Frontal cortex (tissue), 4 donors: ENCODE data around the gene URI1. TPM values are rescaled to one million over a fixed set of nuclear protein-coding genes. Genes with fewer than 3 reads are reported as not detected.
"Not testable (repeated sequence)": the region's sequence is repeated elsewhere in the genome, so short reads cannot be mapped to it uniquely, and the experiment has no call there.

Source experiments
- DNase-seq, 2 donors: peaks; one replicate each; pipeline ENCODE4 v3.0.0; 2012; ENCODE audit warnings: low spot score in 2 of 2
- FAIRE-seq: peaks from 2 replicates; lab custom pipeline; 2012; peaks lifted over from hg19 to GRCh38; lab: Jason Lieb, UNC
- total RNA-seq: library from RNA; depleted of rRNA; stranded (reverse); fragments of >200 nt; gene quantifications from one replicate; pipeline ENCODE4 v1.2.3, GENCODE V29; 2014
- donor health status: control.
- donor health status: control.
- donor health status: control.

Gene URI1, protein sequence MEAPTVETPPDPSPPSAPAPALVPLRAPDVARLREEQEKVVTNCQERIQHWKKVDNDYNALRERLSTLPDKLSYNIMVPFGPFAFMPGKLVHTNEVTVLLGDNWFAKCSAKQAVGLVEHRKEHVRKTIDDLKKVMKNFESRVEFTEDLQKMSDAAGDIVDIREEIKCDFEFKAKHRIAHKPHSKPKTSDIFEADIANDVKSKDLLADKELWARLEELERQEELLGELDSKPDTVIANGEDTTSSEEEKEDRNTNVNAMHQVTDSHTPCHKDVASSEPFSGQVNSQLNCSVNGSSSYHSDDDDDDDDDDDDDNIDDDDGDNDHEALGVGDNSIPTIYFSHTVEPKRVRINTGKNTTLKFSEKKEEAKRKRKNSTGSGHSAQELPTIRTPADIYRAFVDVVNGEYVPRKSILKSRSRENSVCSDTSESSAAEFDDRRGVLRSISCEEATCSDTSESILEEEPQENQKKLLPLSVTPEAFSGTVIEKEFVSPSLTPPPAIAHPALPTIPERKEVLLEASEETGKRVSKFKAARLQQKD
- total RNA-seq: 117 TPM

DNA sequence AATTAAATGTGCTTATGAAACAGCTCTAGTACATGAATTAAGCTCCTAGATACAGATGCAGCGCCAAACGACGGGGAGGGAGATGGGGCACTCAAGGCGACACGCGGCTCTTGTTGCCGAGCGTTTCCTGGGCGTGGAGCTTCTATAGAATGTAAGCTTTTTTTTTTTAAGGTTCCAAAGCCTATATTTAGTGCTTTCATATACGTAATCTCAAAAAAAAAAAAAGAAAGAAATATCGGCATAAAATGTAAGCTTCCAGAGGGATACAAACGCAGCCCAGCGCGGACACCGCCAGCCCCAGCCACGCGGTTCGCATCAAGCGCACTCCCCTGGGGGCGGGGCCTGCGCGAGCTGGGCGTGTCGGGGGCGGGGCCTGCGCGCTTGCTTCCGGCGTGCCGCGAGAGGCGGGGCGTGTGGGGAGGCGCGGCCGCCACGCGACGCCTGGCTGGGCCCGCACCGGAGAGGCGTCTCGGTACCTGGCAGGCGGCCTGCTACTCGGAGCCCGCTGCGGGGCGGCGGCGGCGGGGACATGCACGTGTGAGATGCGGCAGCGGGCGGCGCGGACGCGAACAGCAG lies at the start of gene URI1:
Gene URI1 (plus strand): TSS at position 412 of the 576 bp plus-strand sequence. CDS start 309 bp downstream, outside the sequence.
- FAIRE-seq: no peak
- DNase-seq: peak; percentile 96 to 97

DNA sequence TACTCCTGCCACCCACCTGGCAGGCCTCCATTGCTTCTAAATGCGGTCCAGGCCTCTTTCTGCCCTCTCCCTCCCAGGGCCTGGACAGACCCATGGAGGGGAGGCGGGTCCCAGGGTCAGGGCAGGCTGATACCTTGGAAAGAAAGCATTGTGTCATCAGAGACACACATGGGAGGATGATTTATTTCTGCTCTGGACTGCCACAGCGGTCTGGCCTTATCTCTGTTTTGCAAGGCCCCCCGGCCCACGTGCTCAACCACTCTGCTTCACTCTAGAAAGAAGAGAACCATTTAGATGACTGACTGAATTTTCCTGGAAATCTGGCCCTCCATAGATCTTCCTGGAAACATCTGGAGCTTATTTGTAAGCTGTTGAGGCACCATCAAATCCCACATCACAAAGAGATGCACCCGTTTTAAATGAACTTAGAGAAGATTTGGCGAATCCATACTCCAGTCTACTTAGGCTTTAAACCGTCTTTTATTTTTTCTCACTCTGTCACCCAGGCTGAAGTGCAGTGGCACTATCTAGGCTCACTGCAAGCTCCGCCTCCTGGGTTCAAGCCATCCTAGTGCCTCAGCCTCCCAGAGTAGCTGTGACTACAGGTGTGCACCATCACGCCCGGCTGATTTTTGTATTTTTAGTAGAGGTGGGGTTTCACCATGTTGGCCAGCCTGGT lies 48.3 kb upstream of the URI1 start:
- no peak for DNase-seq
- no peak for FAIRE-seq

DNA sequence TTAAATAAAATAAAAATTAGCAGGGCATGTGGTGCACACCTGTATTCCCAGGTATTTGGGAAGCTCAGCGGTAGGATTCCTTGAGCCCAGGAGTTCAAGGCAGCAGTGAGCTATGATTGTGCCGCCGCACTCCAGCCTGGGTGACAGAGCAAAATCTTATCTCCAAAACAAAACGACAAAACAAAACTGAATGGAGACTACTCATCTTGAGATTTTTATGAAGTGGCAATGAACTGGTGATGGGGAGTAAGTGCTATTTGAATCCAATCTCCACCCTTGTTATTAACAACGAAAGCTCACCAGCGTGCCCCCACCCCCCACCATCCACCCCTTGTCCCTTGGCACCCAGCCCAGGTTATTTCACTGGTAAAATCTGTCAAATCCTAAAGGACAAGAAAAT lies 45.2 kb upstream of the URI1 start:
- FAIRE-seq: no peak
- DNase-seq: no peak

DNA sequence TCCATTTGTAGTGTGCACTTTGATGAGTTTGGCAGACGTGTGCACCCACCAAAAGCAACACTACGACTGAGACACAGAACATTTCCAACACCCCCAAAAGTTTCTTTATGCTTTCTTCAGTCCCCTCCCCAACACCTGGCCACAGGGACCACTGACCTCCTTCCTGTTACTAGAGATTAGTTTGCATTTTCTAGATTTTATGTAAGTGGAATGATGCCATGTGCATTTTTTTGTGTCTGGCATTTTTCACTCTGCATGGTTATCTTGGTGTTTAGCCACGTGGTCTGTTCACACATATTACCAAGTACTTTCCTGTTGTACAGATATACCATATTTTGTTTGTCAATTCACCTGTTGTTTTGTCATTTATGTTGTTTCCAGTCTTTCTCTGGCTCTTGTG lies 44.6 kb upstream of the URI1 start:
- FAIRE-seq (no peak), DNase-seq (no peak)

DNA sequence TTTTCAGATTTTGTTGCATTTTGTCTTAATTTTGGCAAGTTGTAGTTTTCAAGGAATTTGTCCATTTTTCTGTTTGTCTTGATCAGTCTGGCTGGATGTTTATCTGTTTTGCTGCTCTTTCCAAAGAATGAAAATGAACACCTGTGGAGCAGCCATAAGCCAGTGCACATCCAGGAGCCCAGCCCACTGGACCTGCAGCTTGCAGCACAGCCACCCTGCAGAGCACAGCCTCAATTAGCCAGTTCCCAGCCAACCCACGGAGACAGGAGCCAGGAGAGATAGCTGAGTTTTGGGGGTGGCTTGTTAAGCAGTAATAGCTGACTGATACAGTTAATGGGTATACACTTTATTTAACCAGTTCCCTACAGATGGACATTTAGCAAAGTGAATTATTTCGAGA lies 38.0 kb upstream of the URI1 start:
- FAIRE-seq: no peak
- DNase-seq: no peak

DNA sequence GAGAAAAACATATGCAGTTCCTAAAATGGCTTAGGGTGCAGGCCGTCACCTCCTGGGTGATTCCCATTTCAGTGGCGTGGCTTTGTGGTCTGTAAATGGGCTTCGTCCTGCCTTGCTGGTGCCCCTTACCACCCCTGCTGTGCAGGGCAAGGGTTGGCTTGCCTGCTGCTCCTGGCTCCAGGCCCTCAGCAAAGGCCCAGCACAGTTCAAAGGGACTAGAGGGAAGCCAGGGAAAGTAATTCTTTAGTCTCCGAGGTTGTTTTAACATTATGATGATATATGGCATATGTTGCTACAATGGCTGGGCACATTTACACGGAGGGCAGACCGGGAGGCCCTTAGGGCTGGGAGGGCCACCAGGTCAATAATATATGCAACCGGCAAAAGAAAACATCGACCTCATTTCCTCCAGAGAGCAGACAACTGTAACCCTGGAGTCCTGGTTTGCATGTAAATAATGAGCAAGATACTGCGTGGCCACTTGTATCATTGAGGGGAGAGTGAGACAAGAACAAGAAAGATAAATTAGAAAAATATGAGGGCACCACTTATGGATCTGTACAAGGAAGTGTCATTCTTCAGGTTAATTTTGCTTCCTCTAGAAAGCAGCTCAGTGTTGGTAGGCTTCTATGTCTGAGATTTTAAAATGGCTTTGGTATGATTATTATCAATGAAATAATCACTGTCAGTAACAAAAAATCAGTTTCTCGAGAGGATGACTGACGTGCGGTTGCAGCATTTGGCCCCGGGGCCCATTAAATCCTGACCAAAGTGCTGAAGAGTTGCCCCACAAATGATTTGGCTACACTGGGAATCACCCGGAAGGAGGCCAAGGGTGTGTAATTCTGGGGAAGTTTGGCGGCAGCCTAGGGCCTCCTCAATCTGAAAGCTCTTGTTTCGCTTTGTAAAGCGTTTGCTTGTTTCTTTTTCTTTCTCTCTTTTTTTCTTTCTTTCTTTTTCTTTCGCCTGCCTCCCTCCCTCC lies 32.8 kb upstream of the URI1 start:
- no peak for FAIRE-seq
- no peak for DNase-seq

DNA sequence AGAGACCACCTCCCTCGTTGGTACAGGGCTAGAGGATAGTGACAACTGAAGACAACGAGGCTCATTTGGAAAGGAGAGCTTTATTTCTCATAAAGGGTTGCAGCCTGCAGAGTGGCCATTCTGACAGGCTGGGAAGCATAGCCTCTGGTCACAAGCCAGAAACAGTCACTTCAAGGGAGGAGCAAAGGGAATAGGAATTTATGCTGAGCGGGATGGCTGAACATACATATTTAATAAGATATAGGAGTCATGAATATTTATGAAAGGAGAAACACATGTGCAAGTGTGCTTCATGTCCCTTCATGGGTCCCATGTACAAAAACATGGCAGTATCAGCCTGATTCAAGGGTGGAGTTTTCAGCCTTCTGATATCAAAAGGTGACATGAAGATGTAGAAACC lies 27.1 kb upstream of the URI1 start:
- FAIRE-seq: no peak
- no peak for DNase-seq

DNA sequence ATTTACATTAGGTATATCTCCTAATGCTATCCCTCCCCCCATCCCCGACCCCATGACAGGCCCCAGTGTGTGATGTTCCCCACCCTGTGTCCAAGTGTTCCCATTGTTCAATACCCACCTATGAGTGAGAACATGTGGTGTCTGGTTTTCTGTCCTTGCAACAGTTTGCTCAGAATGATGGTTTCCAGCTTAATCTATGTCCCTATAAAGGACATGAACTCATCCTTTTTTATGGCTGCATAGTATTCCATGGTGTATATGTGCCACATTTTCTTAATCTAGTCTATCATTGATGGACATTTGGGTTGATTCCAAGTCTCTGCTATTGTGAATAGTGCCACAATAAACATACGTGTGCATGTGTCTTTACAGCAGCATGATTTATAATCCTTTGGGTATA lies 26.2 kb upstream of the URI1 start:
- not testable (repeated sequence) for FAIRE-seq, DNase-seq

DNA sequence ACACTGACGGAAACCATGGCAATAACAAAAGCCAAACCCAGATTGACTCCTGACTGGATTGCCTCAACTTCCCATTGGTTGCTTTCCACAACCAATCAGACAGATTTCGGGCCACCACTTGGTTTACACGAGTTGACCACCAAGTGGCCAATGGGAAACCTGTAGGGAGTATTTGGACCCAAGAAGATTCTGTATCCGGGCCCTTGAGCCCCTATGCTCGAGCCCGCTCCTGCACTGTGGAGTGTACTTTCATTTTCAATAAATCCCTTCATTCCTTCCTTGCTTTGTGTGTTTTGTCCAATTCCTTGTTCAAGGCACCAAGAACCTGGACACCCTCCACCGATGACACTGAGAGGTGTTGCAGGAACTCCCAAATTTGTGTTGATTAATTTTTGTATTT lies 24.1 kb upstream of the URI1 start:
- FAIRE-seq (no peak), DNase-seq (no peak)

DNA sequence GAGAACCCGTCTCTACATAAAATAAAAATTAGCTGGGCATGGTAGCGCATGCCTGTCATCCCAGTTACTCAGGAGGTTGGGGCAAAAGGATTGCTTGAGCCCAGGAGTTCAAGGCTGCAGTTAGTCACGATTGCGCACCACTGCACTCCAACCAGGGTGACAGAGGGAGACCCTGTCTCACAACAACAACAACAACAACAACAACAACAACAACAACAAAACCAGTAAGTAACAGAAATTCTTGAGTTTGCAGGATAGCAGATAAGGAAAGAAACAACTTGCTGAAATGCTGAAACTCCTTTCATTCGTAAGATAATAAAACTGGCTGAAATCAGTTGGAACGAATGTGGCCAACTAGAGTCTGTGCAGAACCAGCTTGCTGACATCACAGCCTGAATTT lies 23.1 kb upstream of the URI1 start:
- DNase-seq (no peak), FAIRE-seq (no peak)

DNA sequence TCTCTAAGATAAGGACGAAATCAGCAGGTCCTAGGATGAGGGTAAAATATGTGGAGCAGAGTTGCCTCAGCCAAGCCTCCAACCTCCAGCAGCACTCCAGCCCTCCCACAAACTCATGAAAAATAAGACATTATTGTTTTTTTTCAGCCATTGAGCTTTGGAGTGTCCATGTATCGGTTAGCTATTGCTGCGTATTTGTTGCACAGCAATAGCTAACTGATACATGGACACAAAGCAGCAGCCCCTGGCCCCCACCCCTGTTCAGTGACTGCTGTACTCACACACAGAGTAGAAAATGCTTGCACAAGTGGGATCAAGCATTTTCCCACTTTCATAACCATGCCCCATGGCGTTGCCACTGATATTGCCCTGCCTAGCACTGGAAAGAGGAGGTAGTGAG lies 19.1 kb upstream of the URI1 start:
- DNase-seq (no peak), FAIRE-seq (no peak)

DNA sequence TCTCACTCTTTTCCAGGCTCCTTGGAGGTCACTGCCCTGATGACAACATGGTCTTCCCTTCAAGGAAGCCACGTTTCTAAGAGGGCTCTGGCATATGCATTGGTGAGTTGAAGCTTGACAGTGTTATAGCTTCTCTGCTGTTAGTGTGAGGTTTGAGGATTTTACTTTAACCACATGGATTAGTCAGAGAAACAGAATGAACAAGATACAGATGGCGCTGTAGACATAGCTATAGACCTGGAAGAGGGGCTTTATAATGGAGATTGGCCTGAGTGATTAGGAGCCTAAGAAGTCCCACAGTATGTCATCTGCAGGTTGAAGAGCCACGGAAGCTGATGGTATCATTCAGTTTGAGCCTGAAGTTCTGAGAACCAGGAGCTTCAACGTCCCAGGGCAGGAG lies 18.4 kb upstream of the URI1 start:
- FAIRE-seq: no peak
- no peak for DNase-seq

DNA sequence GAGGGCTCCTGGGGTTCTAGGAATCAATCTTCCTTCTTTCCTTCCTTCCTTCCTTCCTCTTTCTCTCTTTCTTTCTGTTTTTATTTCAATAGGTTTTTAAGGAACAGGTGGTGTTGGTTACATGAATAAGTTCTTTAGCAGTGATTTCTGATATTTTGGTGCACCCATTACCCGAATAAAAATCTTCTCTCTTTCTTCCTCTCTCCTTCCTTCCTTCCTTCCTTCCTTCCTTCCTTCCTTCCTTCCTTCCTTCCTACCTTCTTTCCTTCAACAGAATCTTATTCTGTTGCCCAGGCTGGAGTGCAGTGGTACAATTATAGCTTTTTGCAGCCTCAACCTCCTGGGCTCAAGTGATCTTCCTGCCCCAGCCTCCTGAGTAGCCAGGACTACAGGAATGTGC lies 16.0 kb upstream of the URI1 start:
- DNase-seq: no peak
- no peak for FAIRE-seq

DNA sequence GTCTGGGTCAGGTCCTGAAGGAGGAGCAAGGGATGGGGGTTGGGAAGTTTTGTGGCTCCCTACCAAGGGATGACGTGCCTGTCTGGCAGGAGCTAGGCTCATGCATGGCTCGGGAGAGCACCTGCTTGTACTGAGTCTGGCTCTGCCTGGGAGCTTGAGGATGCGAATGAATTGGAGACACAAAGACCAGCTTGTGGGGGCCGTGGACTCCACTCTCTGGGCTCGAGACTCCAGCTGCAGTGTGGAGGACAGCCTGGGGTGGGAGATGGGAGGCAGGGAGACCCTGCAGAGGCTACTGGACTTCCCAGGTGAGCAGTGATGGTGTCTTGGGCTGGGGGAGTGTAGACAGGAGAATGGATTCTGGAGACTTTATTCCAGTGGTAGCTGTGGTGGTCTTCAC lies 15.2 kb upstream of the URI1 start:
- FAIRE-seq (no peak), DNase-seq (no peak)

DNA sequence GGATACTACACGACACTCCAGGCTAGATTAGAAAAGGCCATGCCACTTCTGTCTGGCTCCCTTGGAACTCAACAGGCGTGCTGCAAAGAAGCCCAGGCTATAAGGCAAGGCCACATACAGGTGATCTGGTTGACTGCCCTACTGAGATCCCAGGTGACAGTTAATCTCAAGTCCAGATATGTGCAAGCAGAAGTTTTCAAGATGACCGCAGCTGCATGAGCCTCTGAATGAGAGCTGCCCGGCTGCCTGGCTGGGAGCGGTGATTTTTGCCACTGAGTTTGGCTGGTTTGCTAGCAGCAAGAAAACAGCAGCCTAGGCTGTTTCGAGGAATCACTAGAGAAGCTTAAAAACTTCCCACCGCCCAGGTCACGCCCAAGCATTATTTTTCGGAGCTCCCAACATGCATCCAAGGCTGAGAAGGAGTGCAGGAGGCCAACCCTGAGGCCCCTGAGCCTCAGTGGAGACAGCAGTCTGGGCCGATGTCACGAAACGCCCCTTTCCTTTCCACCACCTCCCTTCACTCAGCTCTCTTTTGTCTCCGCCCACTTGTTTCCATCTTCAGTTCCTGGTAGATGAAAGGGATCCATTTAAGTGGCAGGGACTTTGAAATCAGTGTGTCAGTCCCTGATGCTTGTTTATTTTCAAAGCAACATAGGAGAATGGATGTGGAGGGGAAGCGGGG lies 14.0 kb upstream of the URI1 start:
- FAIRE-seq (no peak), DNase-seq (no peak)

DNA sequence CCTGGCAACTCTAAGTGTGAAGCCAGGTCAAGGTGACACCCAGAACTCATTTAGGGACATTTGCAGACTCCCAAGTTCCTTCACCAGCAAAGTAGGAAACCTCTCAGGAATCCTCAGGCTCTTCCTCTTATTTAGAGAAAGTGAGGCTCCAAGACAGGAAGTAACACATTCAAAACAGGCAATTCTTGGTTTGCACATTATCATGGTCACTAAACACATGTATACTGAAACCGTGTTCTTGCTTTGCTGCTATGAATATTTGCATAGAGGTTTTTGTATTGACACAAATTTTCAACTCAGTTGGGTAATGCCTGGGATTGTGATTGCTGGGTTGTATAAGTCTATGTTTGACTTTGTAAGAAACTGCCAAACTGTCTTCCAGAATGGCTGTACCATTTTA lies 13.2 kb upstream of the URI1 start:
- no peak for FAIRE-seq
- DNase-seq: no peak

DNA sequence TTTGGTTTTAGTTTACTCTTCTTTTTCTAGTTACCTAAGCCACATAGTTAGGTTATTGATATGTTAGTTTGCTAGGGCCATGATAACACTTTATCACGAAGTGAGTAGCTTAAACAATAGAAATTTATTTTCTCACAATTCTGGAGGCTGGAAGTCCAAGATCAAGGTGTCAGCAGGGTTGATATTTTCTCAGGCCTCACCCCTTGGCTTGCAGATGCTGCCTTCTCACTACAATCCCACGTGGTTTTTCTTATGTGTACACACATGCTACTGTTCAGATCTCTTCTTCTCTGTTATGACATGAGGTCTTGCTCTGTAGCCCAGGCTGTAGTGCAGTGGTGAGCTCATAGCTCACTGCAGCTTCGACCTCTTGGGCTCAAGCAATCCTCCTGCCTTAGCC lies 7.8 kb upstream of the URI1 start:
- DNase-seq (no peak), FAIRE-seq (no peak)

DNA sequence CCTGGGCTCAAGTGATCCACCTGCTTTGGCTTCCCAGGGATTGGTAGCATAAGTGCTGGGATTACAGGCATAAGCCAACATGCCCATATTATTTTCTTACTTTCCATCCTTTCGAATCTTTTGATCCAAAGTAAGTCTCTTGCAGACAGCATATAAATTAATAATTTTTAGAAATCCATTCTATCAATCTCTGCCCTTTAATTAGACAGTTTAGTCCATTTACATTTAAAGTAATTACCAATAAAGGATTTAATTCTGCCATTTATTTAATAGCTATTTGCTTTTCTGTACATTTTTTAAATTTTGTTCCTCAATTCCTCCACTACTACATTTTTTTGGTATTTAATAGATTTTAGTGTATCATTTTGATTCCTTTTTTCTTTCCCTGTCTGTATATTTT lies 7.3 kb upstream of the URI1 start:
- DNase-seq (no peak), FAIRE-seq (no peak)

DNA sequence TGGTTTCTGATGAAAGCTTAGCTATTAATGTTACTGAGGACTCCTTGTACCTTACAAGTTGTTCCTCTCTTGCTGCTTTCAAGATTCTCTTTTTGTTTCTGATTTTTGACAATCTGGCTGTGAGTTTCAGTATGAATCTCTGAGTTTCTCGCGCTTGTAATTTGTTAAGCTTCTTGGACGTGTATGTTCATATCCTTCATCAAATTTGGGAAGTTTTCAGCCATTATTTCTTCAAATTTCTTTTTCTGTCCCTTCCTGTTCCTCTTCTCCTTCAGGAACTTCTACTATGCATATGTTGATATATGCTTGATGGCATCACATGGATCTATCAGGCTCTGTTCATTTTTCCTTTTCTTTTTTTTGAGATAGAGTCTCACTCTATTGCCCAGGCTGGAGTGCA lies 5.6 kb upstream of the URI1 start:
- FAIRE-seq: no peak

More for the DNA sequence above, 5.6 kb upstream of the URI1 start:
- no peak for DNase-seq
